ENCODE measurements around the gene BBS9. TPM values are rescaled to one million over a fixed set of nuclear protein-coding genes. Genes with fewer than 3 reads are reported as not detected.

Gene BBS9
- total and polyA plus RNA-seq, 2 experiments from 2014 or later, result 27.2 to 66.1 TPM

- Mint-ChIP-seq H3K4me3 (no peak overlapping the region), H3K4me1 (peaks cover 3% of the 10 kb centered on the region; the same call in 2 of the 3 replicates), H3K36me3 (ENCODE audit: low read depth) (no peaks in the 10 kb centered on the region), H3K27ac (no peak overlapping the region), H3K27me3 (ENCODE audit: insufficient read depth, low read depth, poor library complexity) (no peaks in the 10 kb centered on the region), H3K9me3 (no peaks in the 10 kb centered on the region)
- no peaks in the 10 kb centered on the region for H3F3A ChIP-seq (replicated peaks; ENCODE audit: low read depth)
- DNase-seq (ENCODE audit: low spot score) (no peak), ATAC-seq (no peak)
- H2AFZ ChIP-seq, result no peak overlapping the region
- no peak overlapping the region for H3K27ac ChIP-seq (ENCODE audit: low read depth)
- no peaks in the 10 kb centered on the region for H3K4me1 ChIP-seq (ENCODE audit: insufficient read depth)
- no peaks in the 10 kb centered on the region for H4K20me1 ChIP-seq (replicated peaks; ENCODE audit: insufficient read depth)
- no peaks in the 10 kb centered on the region for H3K36me3 ChIP-seq (ENCODE audit: insufficient read depth)
- no peaks in the 10 kb centered on the region for H3K9me2 ChIP-seq (ENCODE audit: insufficient read depth)
- no peaks in the 10 kb centered on the region for H3K27me3 ChIP-seq (ENCODE audit: insufficient read depth)
- H3K4me3 ChIP-seq, result no peak overlapping the region
- no peaks in the 10 kb centered on the region for H3K79me2 ChIP-seq (replicated peaks; ENCODE audit: insufficient read depth)
- TF ChIP-seq NANOG (IDR thresholded peaks at IDR 0.05; ENCODE audit: borderline replicate concordance) (no peak), EZH2 (IDR thresholded peaks at IDR 0.05; ENCODE audit: low read depth, unreplicated experiment) (no peak), ZNF114 (CRISPR knock-in tag; IDR thresholded peaks at IDR 0.05) (no peak)
- H3K4me2 ChIP-seq, result no peak overlapping the region
These were observed 66.9 kb downstream of the BBS9 start for GRCh38 chr7:33196221-33196620.

GRCh38 chr7:33200282-33200681, 70.9 kb downstream of the BBS9 start:
- no peak overlapping the region for H3K4me3 ChIP-seq
- H3K27ac ChIP-seq (ENCODE audit: low read depth), result no peak overlapping the region
- no peaks in the 10 kb centered on the region for H3K27me3 ChIP-seq (ENCODE audit: insufficient read depth)
- H2AFZ ChIP-seq, result no peak overlapping the region
- ATAC-seq (no peak), DNase-seq (ENCODE audit: low spot score) (no peak)
- Mint-ChIP-seq H3K27me3 (ENCODE audit: insufficient read depth, low read depth, poor library complexity) (no peaks in the 10 kb centered on the region), H3K4me3 (no peak overlapping the region), H3K27ac (no peak overlapping the region), H3K4me1 (no peaks in the 10 kb centered on the region), H3K9me3 (no peaks in the 10 kb centered on the region), H3K36me3 (ENCODE audit: low read depth) (no peaks in the 10 kb centered on the region)
- no peaks in the 10 kb centered on the region for H3K36me3 ChIP-seq (ENCODE audit: insufficient read depth)
- H3K4me1 ChIP-seq (ENCODE audit: insufficient read depth), result no peaks in the 10 kb centered on the region
- no peaks in the 10 kb centered on the region for H3K9me2 ChIP-seq (ENCODE audit: insufficient read depth)
- H3K4me2 ChIP-seq, result no peak overlapping the region
- TF ChIP-seq CREB1 (CRISPR knock-in tag; IDR thresholded peaks at IDR 0.05; ENCODE audit: low read depth), result no peak
- TF ChIP-seq REST (IDR thresholded peaks at IDR 0.05; ENCODE audit: unreplicated experiment), result no peak
- no peaks in the 10 kb centered on the region for H4K20me1 ChIP-seq (replicated peaks; ENCODE audit: insufficient read depth)
- H3F3A ChIP-seq (replicated peaks; ENCODE audit: low read depth), result no peaks in the 10 kb centered on the region
- no peaks in the 10 kb centered on the region for H3K79me2 ChIP-seq (replicated peaks; ENCODE audit: insufficient read depth)

- Histone ChIP-seq H4K20me1 (replicated peaks; ENCODE audit: insufficient read depth) (no peaks in the 10 kb centered on the region), H3K4me3 (no peak overlapping the region), H3K36me3 (ENCODE audit: insufficient read depth) (no peaks in the 10 kb centered on the region), H3K4me1 (ENCODE audit: insufficient read depth) (no peaks in the 10 kb centered on the region), H3K27ac (ENCODE audit: low read depth) (no peak overlapping the region), H3K4me2 (no peak overlapping the region), H2AFZ (no peak overlapping the region), H3F3A (replicated peaks; ENCODE audit: low read depth) (no peaks in the 10 kb centered on the region), H3K27me3 (ENCODE audit: insufficient read depth) (no peaks in the 10 kb centered on the region), H3K79me2 (replicated peaks; ENCODE audit: insufficient read depth) (no peaks in the 10 kb centered on the region), H3K9me2 (ENCODE audit: insufficient read depth) (no peaks in the 10 kb centered on the region)
- Mint-ChIP-seq H3K4me1 (no peaks in the 10 kb centered on the region), H3K27me3 (ENCODE audit: insufficient read depth, low read depth, poor library complexity) (no peaks in the 10 kb centered on the region), H3K36me3 (ENCODE audit: low read depth) (no peaks in the 10 kb centered on the region), H3K9me3 (no peaks in the 10 kb centered on the region), H3K4me3 (no peak overlapping the region), H3K27ac (no peak overlapping the region)
- DNase-seq (ENCODE audit: low spot score) (no peak), ATAC-seq (no peak)
- TF ChIP-seq JUNB (IDR thresholded peaks at IDR 0.05; ENCODE audit: unreplicated experiment), result no peak
- no peak for TF ChIP-seq REST (IDR thresholded peaks at IDR 0.05; ENCODE audit: unreplicated experiment)
These were observed 72.5 kb downstream of the BBS9 start for GRCh38 chr7:33201821-33202220.

All from GM23338 (cell line).